Activated CD4-positive, alpha-beta T cell treated with anti-CD3 and anti-CD28 coated beads for 4 hours (primary cell): ENCODE results near the gene AKR1C1.
"Not testable (repeated sequence)": the region's sequence is repeated elsewhere in the genome, so short reads cannot be mapped to it uniquely, and the experiment has no call there.

Experiments
- DNase-seq, 2 donors: peaks; one replicate each; pipeline ENCODE4 v3.0.0-alpha.2; 2020

The AKR1C1 gene

DNA sequence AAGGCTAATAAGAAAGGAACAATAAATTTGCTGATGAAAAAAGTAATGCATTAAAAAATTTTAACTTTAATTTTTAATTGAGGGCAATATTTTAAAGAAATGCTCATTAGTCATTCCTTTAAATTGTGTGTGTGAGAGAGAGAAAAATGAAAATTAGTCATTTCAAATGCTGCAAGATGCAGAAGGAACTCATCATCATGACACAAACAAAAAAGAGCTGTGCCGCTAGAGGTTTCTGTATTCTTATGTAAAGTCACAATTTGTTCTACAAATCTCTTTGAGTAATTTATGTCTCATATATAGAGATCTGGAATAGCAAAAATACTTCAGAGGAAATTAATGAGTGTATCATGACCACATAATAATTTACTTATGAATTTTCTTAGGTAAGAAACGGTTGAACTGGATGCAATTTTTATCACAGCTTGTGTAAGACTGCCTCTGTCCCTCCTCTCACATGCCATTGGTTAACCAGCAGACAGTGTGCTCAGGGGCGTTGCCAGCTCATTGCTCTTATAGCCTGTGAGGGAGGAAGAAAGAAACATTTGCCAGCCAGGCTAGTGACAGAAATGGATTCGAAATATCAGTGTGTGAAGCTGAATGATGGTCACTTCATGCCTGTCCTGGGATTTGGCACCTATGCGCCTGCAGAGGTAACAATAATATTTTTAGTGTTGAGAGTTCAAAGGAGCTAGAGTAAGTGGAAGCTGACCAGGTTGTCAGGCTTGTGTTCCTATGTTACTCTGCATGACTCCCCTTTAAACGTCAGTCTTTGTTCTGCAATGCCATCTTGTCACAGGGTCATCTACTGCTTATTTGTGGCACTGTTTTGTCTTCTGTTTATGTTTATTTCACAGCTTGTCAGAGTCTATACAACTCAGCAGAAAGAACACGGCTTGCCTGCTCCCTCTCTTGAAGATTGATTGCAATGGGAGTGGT lies at the start of gene AKR1C1:
TSS of gene AKR1C1 (plus strand) at position 540 of the 939 bp plus-strand sequence. CDS start at position 570, 30 bp downstream.
- DNase-seq = not testable (repeated sequence)

DNA sequence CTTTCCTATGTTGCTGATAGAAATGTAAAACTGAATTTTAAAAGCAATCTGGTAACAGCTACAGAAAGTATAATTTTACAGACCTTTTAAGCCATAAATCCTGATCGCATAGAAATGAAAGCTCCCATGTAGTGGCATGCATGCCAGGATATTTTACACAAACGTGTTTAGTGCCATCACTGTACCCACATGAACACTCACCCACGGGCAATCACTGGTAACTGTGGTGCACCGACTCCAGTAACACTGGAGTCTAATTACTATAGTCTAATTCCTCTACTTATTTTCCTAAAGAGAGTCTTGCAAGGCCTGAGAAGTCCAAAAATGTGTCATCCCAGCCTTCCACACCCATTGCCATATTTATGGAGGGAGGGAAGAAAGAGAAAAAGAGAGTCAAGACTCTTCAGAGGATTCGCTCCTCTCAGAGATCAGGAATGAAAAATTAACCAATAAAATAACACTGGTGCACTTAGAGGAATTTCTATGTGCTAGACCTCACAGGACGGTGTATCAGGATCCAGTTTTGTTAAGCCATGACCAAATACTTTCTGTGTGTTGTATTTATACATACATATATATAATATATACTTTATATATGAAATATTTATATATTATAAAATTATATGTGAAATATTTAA lies 48.9 kb upstream of the AKR1C1 start:
- DNase-seq = no peak

DNA sequence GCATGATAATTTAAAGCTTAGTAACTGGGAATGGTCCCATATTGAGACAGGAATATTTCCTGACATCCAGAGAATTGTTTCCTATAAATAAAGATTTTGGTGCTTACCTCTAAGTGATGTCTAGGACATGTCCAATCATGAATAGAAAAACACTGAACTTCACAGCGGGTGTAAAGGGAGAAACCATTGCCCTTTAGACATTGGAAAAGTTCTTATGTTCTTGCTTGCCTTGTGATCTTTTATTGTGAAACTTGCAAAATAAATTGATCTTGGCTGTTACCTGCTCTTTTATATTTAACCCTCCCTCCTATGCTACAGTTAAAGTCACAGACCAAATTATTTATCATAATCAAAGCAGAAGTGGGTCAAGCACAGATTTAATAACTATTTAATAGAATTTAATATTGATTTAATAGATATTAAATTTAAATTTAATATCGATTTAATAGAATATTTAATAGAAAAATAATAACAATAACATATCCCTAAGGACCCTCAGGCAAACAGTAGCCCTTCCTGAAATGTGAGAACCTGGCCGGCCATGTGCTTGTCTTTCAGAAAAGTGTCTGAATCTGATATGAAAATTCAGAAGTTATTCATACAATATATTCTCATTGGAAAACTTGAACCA lies 47.0 kb upstream of the AKR1C1 start:
- no peak for DNase-seq

DNA sequence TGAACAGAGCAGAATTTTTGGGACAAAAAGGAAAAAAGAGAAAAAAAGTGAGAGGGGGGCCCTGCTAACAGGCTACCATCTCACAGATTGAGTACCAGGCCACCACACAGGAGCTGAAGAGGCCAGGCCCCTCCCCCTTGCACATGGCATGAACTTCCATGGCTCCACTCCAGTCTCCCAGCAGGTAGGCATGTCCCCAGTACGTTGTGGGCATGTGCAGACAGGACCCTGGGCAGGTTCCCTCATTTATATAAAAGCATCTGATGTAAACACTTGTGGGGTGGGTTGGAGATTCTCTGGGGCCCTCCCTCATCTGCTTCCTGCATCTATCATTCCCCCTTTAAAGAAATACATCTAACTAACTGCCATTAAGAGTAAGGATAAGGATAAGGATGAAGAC lies 45.0 kb upstream of the AKR1C1 start:
- DNase-seq = no peak

DNA sequence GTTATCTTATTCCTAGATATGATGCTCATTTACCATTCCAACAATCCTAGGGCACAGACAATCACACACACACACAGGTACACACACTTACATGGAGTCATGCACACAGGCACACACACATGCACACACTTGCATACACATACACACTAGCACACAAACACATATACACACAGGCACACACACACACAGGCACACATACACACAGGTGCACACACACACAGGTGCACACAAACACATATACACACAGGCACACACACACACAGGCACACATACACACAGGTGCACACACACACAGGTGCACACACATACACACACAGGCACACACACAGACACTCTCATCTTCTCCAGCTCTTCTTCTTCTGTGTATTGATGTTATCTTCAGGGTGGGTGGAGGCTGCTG lies 38.7 kb upstream of the AKR1C1 start:
- DNase-seq = not testable (repeated sequence)

DNA sequence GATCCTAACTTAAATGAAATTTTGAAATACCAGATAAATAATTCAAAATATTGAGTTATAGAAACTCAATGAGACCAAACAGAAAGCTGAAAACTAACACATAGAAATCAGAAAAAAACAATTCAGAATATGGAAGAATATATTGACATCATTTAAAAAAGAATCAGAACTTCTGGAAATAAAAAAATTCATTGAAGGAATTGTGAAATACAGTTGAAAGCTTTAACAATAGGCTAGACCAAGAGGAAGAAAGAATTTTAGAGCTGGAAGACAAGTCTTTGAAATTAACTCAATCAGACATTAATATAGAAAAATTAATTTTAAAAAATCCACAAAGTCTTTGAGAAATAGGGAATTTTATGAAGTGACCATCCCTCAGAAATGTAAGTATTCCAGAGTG lies 36.8 kb upstream of the AKR1C1 start:
- DNase-seq = no peak

DNA sequence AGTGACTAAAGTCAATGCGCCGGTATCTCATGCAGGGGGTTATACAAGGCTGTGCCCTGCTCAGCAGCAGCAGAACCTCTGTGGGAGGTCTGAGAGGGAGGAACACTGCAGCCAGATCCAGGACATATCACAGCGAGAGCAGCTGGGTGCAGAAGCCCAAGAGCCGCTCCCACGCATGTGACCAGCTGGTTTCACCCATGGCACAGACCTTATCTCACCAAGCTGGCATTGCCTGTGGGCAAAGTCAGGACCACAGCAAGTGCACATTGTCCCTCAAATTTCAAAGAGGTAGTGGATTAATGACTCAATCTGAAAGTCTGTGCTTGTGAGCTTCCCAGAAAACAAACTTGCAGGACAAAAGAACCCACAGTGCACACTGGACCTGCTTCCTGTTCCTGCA lies 31.6 kb upstream of the AKR1C1 start:
- DNase-seq = no peak

DNA sequence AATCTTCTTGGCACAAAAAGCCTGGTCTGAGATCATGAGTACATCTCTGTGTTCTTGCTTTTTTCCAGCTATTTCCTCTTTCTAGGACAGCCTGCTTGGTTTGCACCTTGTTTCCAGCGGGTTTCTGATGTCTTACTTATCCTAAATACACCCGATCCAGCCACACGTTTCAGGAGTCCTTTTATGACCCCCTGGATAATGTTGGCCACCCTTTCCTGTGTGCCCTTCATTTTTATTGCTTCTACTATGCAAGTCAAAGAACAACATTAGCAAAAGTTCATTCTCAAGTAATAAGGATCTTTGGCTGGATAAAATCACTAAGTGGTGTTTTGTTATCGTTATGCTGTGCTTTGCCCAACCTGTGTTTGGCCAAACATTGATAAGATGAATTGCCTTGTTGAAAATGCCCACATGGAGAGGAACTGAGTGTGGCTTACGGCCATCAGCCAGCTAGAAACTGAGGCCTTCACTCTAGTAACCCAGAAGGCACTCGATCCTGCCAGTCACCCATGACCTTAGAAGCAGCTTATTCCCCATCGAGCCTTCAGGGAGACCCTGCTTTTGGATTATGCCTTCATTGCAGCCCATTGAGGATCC lies 28.7 kb upstream of the AKR1C1 start:
- no peak for DNase-seq

DNA sequence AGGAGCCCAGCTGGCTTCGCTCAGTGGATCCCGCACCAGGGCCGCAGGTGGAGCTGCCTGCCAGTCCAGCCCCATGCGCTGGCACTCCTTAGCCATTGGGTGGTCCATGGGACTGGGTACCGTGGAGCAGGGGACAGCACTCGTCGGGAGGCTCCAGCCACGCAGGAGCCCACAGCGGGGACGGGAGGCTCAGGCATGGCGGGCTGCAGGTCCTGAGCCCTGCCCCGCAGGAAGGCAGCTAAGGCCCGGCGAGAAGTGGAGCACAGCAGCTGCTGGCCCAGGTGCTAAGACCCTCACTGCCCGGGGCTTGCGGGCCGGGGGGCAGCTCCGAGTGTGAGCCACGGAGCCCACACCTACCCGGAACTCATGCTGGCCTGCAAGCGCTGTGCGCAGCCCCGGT lies 25.9 kb upstream of the AKR1C1 start:
- no peak for DNase-seq

DNA sequence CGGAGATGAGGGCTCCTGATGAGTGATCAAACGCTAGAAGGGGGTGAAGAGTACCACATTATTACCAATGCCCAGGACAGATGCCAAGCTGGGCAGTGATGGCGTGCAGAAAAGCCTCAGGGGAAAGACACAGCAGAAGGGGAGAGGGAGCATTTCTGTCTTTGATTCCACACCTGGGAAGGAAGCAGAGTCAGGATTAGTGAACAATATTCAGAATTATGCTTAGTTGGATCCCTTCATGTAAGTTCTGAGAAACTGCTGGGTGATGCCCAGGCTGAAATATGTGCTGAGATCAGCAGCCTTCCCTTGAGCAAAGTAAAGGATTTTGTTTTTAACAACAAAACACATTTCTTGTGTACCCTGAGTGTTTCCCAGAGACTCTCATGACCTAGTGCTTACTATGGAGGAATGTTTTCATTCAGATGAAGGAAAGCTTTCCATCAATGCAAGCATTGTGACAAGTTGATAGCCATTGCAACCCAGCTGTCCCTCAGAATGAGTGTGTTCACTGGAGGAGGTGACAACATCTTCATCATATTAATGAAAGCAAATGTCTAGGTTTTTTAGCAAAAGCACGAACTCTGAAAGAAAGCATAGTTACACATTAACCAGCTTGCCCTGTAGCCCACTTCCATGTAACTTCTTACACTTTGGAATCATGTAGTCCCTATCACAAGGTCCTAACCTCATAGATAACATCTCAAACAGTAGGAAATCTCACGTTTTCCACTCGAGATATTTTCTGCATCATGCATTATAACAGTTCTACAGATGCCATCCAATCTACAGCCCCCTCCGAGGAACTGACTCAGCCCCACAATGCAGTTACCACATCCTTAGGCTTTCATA lies 23.8 kb upstream of the AKR1C1 start:
- DNase-seq = no peak

DNA sequence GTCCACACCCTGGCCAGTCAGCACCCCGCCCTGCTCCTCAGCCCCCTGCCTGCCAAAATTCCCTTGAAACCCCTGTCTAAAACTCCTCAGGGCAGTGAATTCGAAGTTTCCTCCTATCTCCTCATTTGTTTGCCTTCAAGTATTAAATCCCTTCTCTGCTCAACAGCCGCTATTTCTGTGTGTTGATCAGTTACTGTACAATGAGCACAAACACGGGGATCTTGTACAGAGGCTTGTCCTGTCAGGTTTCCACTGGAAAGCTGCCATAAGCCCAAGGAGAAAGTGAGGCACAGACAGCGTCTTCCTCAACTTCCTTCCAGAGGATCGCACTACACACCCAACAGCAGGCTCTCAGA lies 23.2 kb upstream of the AKR1C1 start:
- not testable (repeated sequence) for DNase-seq

DNA sequence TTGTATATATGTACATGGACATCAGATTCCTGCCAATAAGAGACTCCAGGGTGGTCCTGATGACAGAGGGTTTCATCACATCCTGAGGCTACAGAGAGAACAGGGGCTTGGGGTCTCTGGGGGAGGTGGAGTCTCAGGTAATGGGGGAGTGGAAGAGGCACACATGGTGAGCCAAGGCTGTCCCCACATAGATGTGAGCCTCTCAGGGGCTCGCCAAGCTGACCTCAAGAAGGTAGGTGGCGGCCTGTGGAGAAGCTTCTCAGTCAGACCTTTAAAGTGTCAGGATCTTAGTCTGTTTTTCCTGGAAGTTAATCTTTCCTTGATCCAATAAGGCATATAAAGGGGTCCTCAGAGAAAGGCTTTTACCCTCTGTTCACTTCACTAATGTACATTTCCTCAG lies 22.3 kb upstream of the AKR1C1 start:
- not testable (repeated sequence) for DNase-seq

DNA sequence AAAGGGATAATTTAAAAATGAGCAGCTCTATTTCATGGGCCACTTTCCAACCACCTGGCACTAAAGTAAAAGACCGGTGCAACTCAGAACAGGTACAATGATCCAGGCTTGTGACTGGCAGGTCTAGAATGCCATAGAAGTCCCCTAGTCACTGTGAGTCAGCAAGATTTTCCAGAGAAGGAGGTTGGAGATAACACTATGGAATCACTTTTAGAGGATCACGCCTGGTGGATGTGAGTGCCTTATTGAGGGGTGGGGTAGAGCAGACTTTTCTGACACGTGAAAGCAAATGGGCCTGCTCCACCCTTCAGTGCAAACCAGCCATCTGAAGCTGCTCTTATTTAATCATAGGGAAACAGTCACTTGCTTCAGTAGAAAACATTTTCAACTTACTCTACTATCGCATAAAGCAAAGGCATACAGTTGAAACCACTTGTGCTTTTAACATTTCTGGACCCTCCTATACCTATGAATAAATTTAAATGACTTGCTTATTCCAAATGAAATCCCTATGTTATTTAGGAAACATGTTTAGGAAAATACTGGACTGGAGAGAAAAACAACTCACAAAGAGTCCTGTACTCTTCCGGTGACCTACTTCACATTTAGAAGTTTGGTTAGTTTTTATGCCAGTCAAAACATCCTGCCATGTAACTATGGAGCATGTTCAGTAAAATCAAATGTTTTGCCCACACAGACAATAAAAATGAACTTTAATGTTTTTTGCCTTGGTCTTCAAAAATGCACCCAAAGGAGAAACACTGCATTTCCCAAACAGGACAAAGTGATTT lies 21.5 kb upstream of the AKR1C1 start:
- no peak for DNase-seq

DNA sequence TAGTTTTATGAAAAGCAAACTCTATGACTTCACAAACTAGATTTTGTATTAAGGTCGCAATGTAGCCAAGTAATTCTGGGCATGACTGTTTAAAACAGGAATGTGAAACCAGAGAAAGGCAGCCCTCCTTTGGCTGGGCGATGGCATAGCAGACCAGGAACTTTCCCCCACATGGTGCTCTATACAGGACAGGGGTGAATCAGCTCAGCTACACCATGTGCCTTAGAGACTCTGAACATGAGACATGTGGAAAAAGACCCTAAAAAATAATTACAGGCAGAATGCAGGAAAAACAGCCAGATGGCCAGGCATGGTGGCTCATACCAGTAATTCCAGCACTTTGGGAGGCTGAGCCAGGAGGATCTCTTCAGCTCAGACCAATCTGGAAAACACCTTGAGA lies 20.3 kb upstream of the AKR1C1 start:
- DNase-seq = not testable (repeated sequence)

DNA sequence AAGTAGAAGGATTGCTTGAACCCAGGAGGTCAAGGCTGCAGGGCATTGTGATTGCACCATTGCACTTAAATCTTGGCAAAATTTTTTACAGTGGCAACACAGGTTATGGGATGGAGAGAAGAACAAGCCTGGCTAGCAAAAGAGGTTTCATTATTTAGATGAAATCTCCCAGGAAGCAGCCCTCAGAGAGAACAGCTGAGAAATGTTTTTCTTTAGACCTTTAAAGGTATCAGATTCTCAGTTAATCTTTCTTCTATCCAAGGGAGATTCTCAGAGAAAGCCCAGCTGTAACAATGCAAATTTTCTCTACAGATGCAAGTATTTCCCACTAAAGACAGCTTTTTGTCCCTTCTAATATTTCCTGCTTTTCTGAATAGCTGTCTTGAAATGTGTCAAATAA lies 19.8 kb upstream of the AKR1C1 start:
- not testable (repeated sequence) for DNase-seq

DNA sequence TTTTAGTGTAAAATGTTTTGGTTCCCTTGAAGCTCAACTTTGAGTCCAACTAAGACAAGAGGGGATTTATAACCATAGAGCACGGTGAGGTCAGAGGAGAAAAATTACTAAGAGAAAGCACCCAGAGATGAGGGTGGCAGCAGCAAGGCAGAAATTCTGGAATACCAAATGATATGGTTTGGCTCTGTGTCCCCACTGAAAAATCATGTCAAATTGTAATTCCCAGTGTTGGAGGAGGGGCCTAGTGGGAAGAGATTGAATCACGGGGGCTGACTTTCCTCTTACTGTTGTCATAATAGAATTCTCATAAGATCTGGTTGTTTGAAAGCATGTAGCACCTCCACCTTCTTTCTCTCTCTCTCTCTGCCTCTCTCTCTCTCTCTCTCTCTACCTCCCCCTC lies 19.4 kb upstream of the AKR1C1 start:
- DNase-seq = no peak

DNA sequence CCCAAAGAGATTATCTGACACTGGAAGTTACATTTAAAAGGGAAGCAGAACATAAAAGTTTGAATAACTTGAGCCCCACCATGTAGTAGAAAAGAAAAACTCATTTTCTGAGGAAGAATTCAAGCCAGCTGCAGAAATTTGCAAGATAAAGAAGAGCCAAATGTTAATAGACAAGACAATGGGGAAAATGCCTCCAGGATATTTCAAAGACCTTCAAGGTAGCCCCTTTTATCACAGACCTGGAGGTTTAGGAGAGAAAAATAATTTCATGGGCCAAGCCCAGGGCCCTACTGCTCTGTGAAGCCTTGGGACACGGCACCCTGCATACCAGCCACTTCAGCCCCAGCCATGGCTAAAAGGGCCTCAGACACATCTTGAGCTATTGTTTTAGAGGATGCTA lies 18.4 kb upstream of the AKR1C1 start:
- no peak for DNase-seq

DNA sequence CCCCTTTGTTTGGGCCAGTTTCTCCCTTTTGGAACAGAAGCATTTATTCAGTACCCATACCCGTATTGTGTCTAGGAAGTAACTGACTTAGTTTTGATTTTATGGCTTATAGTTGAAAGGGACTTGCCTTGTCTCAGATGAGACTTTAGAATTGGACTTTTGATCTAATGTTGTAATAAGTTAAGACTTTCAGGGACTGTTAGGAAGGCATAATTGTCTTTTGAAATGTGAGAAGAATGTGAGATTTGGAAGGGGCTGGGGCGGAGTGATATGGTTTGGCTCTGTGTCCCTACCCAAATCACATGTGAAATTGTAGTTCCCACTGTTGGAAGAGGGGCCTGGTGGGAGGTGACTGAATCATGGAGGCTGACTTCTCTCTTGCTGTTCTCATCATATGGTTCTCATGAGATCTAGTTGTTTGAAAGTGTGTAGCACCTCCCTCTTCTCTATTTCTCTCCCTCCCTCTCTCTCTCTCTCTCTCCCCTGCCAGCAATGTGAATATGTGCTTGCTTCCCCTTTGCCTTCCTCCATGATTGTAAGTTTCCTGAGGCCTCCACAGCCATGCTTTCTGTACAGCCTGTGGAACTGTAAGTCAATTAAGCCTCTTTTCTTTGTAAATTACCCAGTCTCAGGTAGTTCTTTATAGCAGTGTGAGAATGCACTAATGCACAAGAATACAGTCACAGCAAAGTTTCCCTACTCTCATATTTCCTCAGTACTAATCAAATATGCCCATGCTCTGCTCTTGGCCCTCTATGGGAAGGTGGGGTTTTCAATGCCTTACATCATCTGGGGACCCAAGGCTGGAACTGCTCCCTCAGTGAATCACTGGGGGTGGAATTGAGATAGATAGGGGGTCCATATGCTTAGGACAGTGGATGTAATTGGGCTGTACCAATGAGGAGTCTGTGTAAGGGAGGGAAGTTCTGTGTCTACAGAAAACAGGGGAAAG lies 17.2 kb upstream of the AKR1C1 start:
- DNase-seq = no peak

DNA sequence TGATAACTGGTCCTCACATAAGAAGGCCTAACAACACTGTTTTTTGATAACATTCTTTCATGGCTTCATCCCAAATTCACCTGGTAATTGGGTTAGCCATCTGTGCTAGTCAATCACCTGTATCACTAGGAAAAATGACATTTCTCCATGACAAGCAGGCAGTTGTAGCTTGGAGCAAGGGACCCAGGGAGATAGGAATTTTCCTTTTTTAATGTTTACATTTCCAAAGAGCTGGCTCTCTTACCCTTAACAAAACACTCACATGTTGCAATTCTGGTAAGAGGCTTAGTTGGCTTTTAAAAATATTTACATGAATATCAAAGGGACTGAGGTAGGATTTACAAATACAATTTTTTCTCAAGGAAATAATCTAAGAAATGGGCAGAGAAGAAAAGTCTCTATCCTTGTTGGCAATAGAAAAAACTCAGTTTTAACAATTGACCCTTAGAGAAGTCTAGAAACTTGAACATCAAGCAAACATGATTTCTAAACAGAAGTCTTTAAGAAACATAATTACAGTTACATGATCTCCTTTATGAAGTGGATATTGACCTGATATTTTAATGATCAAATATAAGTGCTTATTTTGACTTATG lies 16.1 kb upstream of the AKR1C1 start:
- no peak for DNase-seq
